Dedifferentiated amniotic fluid mesenchymal stem cell (primary cell): ENCODE measurements around the gene WIZ.

Experiments used
- DNase-seq: peaks from one replicate; pipeline ENCODE4 v3.0.0-alpha.2; 2016; ENCODE audit errors: extremely low spot score

WIZ gene

DNA sequence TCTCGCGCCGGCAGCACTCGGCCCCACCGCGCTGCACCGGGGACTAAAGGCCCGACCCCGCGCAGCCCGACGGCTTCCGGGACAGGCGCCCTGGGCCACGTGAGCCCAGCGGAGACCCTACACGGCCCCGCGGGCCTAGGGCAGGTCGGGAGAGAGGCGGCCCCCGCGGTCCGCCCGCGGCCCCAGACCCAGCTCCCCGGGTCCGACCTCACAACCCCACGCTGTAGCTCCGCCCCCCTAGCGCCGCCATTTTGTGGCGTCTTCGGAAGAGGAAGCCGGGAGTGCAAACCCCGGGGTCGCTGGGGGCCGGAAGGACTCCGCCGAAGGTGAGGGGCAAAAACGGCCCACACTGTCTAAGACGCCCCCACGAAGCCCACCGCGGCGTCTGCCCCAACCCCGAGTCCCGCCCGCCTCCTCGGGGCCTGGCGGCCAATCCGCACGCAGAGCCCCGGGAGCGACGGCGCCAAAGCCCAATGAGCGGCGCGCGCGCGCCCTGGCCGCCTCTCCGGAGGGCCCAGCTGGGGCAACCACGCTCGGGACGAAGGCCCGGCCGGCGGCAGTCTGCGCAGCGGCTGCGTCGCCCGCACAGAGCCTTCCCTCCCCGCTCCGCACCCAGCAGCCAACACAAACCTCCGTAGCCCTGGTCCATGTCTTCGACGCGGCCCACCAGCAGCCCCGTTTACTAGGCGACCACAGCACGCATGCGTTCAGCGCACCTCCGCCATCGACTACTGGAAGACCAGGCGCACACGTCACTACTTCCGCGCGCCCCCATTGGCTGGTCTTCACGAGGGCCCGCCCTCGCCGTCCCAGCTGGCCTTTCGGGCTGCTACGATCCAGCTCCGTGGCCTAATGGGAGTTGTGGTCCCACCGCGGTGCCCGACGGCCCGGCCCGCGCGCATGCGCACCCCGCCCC, 70.4 kb downstream of the WIZ start, which contains the start of gene AKAP8:
Gene AKAP8, minus strand, starts transcription at position 705 of the 916 bp plus-strand sequence. Its CDS starts 56 bp downstream, at position 649.
- DNase-seq, result peak; percentile 96

DNA sequence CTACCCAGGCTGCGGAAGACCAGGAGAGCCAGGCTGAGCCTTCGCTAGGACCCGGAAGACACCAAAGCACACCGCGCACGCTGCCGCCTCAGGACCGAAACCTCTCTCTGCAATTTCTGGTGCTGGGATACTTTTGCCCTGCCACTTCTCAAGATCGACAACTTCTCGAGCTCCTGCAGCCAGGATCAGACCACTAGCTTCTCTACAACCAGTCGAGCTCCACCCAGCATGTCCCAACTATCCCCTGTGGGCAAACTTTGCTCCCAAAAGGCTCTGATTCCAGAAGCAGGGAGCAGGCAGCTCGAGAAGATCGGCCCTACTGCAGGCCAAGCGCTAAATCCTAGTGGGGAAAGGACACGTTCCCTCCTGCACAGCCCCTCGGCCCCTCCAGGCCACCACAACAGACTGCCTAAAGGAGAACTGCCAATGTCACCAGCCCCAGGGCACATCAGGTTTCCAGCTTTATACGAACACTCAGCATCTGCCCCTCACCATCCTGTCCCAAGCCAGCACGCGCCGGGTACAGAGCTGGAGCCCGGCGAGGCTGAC, 71.1 kb downstream of the WIZ start:
- DNase-seq, result peak; percentile 44

DNA sequence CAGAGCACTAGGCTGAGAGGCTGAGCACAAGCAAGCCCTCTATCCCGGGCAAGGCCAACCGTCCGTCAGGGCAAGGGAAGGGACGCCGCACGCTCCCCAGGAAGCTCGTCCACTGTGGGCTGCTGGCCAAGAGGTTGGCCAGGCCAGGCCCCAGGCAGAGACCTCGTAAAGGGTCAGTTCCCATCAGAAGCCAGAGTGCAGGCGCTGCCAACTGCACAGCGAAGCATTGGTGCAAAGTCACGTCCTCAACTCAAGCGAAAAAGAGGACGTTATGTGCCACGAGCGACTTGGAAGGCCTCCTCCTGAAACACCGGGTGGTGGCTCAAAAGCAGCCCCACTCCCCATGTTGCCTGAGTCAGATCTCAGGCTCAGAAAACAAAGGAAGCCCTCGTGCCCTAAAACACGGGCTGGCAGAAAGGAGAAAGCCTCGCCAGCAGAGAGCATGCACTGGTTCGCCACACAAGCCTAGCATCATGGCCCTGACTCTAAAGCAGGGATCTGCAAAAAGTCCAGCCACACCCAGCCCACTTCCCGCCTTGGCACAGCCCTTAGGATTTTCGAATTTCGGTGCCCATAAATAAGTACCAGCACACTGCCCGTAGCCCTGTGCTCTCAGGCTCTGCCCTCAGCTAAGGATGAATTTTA, 74.8 kb downstream of the WIZ start:
- no peak for DNase-seq

DNA sequence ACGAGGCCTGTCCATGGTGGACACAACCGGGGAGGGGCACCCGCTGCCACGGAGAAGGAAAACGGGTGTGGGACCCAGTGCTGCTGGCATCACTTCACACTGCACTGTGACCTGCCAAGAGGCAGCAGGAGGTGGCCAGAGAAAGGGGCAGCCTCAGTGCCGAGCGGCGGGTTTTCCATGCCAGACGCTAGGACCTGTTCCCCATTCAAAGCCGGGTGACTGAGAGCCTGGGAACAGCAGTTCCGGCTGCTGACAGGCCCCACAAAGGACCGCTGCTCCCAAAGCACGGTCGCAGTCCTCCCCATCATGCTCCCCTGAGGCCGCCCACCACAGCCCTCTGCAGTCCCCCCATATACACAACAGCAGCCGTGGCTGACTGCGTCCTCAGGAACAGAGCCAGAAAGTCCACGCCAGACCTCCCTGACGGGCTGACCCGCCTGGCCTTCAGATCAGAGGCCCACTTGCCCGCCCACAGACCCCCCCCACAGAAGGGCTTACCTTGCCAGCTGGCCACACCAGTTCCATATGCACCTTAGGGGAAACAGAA, 75.6 kb downstream of the WIZ start:
- no peak for DNase-seq

DNA sequence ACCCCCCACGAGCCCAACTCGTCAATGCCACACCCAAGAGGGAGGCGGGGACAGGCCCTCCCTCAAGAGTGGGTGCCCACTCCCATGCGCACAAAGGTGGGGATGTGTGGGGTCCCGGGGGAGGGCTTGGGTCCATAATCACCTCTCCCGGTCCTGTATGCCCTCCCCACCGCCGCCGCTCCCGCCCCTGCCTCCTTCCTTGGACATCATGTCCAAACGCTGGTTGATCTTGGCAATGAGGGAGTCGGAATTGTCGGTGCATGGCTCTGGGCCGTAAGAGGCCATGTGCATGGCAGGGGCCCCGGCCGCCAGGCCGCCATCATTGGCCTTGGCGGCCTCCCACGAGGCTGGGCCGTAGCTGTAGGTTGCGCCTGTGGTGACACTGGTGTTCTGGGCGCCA, 76.1 kb downstream of the WIZ start:
- no peak for DNase-seq

DNA sequence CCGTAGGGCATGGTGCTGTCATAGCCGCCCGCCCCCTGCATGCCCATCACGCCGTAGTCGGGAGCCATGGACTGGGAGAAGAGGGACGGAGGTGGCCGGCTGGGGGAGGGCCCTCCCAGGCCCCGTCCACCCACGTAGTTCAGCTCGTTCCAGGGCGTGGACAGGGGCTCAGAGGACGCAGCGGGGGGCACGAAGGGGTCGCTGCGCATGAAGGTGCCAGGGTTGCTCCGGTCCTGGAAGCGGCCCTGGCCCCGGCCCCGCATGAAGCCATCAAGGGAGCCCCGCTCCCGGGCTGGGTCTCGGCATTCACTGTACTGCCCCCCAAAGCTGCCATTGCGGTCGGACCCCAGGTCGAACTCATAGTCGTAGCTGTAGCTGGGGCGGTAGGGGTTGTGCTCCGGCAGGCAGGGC, 76.9 kb downstream of the WIZ start:
- no peak for DNase-seq

DNA sequence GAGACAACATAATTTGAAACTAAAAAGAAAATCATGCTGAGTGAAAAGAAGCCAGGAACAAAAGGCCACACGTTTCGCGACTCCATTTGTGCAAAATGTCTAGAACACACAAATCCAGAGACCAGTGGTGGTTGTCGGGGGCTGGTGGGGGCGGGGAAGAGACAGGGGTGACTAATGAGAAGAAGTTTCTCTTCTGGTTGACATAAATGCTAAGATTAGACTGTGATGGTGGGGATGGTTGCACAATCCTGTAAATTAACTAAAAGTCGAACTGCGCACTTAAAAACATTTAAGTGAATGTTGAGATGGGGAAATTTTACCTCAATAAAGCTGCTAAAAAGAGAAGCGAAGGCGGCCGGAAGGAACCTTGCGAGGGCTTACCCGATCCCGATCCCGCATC, 77.3 kb downstream of the WIZ start:
- no peak for DNase-seq

DNA sequence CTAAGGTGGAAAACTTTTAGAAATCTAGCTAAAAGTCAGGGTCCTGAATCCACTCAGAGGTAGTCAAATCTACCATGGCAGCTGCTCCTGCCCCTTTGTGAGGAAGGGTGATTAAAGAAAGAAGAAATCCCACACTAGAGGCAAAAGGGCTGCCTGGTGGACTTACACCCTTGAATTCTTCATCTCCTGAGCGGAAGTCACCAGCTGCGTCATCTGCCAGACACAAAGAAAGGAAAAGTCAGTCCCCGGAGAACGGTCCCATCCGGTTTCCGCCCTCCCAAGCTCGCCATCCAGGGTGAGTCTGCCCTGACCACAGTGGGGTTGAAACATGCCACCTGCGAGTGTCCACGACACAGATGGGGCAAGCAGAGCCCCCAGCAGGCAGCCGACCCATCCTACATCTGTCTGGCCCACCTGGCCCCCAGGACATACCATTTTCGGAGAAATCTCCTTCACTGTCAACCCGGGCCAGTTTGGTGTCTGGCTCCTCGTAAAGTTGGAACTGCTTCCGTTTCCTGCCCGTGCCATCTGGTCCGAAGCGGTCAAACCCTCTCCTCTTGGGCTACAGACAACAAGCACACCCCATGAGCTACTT, 77.9 kb downstream of the WIZ start:
- no peak for DNase-seq

DNA sequence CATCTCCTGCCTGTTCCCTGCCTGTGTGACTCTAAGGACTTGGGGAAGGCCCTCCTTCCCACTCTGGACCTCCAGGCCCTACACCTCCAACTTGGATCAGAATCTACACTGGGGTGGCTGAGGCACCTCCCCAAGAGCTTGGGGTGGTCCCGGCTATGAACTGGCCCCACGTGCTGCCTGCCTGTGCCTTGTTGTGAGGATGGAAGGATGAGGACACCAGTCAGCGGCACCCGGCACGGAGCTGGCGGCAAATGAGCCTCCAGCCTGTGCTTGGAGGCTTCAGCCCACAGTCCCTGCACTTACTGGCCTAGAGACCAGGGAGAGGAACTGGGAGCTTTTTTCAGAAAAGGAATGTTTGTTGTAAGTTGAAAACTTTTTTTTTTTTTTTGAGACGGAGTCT, 78.6 kb downstream of the WIZ start:
- no peak for DNase-seq
